ENCODE results near the gene ABHD11. TPM values are rescaled to one million over a fixed set of nuclear protein-coding genes. Genes with fewer than 3 reads are reported as not detected.

ABHD11 gene
- total and polyA plus RNA-seq, 2 experiments from 2014 or later = 18.7 to 24.6 TPM

DNA sequence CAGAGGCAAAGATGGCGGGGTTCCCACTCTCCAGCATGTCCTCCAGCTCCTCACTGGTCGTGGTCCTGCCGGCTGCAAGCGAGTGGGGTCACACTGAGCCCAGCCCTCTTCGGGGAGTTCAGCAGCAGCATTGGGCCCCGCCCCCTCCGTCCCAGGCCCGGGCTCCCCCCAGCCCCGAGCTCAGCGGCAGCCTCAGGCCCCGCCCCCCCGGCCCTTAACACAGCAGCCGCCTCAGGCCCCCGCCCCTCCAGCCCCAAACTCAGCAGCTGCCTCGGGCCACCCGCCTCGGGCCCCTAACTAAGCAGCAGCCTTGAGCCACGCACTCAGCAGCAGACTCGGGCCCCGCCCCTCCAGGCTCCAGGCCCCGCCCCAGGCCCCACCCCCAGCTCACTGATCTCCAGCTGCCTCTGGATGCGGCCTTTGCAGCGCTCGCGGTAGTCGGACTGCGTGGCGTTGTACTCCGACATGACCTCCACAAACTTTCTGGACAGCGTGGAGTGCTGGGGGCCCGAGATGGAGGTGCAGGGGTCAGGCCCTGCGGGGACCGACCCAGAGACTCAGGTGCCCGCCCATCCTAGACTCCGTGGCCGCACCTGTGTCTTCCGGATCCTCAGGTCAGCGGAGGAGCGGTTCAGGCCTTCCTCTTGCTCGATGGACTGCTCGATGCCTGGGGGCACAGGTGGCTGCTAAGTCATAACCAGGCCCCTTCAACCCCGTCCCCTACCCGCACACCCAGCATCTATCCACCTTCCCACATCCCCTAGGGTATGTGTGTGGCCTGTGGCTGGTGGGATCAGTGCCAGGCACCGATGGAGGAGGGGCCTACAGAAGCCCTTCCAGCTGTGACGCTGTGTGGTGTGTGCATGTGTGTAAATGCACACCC is 34.6 kb downstream of the ABHD11 start (continued):
- TF ChIP-seq, protein P1, sequence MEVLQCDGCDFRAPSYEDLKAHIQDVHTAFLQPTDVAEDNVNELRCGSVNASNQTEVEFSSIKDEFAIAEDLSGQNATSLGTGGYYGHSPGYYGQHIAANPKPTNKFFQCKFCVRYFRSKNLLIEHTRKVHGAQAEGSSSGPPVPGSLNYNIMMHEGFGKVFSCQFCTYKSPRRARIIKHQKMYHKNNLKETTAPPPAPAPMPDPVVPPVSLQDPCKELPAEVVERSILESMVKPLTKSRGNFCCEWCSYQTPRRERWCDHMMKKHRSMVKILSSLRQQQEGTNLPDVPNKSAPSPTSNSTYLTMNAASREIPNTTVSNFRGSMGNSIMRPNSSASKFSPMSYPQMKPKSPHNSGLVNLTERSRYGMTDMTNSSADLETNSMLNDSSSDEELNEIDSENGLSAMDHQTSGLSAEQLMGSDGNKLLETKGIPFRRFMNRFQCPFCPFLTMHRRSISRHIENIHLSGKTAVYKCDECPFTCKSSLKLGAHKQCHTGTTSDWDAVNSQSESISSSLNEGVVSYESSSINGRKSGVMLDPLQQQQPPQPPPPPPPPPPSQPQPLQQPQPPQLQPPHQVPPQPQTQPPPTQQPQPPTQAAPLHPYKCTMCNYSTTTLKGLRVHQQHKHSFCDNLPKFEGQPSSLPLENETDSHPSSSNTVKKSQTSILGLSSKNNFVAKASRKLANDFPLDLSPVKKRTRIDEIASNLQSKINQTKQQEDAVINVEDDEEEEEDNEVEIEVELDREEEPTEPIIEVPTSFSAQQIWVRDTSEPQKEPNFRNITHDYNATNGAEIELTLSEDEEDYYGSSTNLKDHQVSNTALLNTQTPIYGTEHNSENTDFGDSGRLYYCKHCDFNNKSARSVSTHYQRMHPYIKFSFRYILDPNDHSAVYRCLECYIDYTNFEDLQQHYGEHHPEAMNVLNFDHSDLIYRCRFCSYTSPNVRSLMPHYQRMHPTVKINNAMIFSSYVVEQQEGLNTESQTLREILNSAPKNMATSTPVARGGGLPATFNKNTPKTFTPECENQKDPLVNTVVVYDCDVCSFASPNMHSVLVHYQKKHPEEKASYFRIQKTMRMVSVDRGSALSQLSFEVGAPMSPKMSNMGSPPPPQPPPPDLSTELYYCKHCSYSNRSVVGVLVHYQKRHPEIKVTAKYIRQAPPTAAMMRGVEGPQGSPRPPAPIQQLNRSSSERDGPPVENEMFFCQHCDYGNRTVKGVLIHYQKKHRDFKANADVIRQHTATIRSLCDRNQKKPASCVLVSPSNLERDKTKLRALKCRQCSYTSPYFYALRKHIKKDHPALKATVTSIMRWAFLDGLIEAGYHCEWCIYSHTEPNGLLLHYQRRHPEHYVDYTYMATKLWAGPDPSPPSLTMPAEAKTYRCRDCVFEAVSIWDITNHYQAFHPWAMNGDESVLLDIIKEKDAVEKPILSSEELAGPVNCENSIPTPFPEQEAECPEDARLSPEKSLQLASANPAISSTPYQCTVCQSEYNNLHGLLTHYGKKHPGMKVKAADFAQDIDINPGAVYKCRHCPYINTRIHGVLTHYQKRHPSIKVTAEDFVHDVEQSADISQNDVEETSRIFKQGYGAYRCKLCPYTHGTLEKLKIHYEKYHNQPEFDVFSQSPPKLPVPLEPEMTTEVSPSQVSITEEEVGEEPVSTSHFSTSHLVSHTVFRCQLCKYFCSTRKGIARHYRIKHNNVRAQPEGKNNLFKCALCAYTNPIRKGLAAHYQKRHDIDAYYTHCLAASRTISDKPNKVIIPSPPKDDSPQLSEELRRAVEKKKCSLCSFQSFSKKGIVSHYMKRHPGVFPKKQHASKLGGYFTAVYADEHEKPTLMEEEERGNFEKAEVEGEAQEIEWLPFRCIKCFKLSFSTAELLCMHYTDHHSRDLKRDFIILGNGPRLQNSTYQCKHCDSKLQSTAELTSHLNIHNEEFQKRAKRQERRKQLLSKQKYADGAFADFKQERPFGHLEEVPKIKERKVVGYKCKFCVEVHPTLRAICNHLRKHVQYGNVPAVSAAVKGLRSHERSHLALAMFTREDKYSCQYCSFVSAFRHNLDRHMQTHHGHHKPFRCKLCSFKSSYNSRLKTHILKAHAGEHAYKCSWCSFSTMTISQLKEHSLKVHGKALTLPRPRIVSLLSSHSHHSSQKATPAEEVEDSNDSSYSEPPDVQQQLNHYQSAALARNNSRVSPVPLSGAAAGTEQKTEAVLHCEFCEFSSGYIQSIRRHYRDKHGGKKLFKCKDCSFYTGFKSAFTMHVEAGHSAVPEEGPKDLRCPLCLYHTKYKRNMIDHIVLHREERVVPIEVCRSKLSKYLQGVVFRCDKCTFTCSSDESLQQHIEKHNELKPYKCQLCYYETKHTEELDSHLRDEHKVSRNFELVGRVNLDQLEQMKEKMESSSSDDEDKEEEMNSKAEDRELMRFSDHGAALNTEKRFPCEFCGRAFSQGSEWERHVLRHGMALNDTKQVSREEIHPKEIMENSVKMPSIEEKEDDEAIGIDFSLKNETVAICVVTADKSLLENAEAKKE (CRISPR knock-in tag; IDR thresholded peaks at IDR 0.05) = no peak
- TF ChIP-seq ZNF114 (CRISPR knock-in tag; IDR thresholded peaks at IDR 0.05) (no peak), EZH2 (IDR thresholded peaks at IDR 0.05; ENCODE audit: low read depth, unreplicated experiment) (no peak), JUNB (IDR thresholded peaks at IDR 0.05; ENCODE audit: unreplicated experiment) (no peak), CREB1 (CRISPR knock-in tag; IDR thresholded peaks at IDR 0.05; ENCODE audit: low read depth) (no peak), NANOG (IDR thresholded peaks at IDR 0.05; ENCODE audit: borderline replicate concordance) (no peak)
- TF ChIP-seq, protein P2, sequence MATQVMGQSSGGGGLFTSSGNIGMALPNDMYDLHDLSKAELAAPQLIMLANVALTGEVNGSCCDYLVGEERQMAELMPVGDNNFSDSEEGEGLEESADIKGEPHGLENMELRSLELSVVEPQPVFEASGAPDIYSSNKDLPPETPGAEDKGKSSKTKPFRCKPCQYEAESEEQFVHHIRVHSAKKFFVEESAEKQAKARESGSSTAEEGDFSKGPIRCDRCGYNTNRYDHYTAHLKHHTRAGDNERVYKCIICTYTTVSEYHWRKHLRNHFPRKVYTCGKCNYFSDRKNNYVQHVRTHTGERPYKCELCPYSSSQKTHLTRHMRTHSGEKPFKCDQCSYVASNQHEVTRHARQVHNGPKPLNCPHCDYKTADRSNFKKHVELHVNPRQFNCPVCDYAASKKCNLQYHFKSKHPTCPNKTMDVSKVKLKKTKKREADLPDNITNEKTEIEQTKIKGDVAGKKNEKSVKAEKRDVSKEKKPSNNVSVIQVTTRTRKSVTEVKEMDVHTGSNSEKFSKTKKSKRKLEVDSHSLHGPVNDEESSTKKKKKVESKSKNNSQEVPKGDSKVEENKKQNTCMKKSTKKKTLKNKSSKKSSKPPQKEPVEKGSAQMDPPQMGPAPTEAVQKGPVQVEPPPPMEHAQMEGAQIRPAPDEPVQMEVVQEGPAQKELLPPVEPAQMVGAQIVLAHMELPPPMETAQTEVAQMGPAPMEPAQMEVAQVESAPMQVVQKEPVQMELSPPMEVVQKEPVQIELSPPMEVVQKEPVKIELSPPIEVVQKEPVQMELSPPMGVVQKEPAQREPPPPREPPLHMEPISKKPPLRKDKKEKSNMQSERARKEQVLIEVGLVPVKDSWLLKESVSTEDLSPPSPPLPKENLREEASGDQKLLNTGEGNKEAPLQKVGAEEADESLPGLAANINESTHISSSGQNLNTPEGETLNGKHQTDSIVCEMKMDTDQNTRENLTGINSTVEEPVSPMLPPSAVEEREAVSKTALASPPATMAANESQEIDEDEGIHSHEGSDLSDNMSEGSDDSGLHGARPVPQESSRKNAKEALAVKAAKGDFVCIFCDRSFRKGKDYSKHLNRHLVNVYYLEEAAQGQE (IDR thresholded peaks at IDR 0.05; ENCODE audit: unreplicated experiment) = no peak
- TF ChIP-seq, protein P3, sequence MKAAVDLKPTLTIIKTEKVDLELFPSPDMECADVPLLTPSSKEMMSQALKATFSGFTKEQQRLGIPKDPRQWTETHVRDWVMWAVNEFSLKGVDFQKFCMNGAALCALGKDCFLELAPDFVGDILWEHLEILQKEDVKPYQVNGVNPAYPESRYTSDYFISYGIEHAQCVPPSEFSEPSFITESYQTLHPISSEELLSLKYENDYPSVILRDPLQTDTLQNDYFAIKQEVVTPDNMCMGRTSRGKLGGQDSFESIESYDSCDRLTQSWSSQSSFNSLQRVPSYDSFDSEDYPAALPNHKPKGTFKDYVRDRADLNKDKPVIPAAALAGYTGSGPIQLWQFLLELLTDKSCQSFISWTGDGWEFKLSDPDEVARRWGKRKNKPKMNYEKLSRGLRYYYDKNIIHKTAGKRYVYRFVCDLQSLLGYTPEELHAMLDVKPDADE (IDR thresholded peaks at IDR 0.05) = no peak

Measured in GM23338 (cell line).